Cardiac fibroblast (primary cell): ENCODE data around the gene KMT2A.

Experiments
- DNase-seq, 2 donors: peaks; one replicate each; pipeline versions ENCODE4 v3.0.0 to v3.0.0-alpha.2; 2010; ENCODE audit warnings: low read depth in 2 of 2
- H3K4me3 ChIP-seq, 2 donors: replicated peaks in 1 of 2; 1 replicate in 1 of 2; 2 replicates in 1 of 2; pipeline ENCODE4 v1.5.1; 2011; ENCODE audit warnings: low read depth in 2 of 2, low read length in 2 of 2, mild to moderate bottlenecking in 2 of 2, moderate library complexity in 1 of 2
- TF ChIP-seq, protein P1 (sequence below): IDR thresholded peaks from one replicate; pipeline ENCODE4 v1.5.1; 2011; ENCODE audit warnings: low read depth, mild to moderate bottlenecking, low read length, inconsistent platforms

The KMT2A gene

DNA sequence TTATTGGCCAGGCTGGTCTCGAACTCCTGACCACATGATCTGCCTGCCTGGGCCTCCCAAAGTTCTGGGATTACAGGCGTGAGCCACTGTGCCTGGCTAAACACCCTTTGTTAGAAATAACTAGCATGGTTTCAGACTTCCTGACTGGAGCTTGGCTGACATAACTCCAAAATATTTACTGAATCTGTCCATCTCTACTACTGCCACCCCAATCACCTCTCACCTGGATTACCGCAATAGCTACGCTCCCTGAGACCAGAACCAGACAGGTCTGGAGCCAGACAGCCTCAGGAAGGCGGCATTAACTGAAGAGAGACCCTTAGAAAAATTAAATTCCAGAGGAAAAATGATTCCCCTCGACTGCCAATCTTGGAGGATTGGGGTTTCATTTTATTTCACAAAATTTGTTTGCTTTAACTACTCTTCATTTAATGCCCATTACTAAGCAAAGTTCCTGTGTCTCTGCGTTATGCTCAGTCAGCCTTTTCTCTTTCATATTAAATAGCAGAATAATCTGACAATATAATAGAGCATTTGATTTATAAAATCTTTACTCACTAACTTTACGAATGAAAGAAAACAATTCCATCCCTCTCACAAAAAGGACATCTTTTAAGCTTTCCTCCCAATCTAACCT lies 107.8 kb downstream of the KMT2A start:
- TF ChIP-seq, protein P1, sequence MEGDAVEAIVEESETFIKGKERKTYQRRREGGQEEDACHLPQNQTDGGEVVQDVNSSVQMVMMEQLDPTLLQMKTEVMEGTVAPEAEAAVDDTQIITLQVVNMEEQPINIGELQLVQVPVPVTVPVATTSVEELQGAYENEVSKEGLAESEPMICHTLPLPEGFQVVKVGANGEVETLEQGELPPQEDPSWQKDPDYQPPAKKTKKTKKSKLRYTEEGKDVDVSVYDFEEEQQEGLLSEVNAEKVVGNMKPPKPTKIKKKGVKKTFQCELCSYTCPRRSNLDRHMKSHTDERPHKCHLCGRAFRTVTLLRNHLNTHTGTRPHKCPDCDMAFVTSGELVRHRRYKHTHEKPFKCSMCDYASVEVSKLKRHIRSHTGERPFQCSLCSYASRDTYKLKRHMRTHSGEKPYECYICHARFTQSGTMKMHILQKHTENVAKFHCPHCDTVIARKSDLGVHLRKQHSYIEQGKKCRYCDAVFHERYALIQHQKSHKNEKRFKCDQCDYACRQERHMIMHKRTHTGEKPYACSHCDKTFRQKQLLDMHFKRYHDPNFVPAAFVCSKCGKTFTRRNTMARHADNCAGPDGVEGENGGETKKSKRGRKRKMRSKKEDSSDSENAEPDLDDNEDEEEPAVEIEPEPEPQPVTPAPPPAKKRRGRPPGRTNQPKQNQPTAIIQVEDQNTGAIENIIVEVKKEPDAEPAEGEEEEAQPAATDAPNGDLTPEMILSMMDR, result no peak
- DNase-seq, result no peak
- H3K4me3 ChIP-seq, result no peak overlapping the region

DNA sequence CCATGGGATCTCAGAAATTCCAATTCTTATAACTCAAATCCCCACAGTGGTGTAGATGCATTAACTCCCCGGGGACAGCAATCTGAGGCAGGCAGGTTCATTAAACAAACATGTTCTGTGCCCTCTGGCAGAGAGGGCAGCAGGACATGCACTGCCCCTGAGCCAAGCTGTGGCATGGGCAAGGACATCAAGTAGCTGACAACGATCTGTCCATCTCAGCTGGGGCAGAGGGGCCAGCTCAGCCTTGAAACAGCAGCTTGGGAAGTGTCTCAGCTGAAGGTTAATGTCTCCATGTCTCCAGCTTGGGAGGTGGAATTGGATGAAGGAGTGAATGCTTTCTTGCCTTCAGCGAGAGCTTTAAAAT lies 108.3 kb downstream of the KMT2A start:
- no peak for DNase-seq
- TF ChIP-seq, protein P1, result no peak
- no peak overlapping the region for H3K4me3 ChIP-seq

DNA sequence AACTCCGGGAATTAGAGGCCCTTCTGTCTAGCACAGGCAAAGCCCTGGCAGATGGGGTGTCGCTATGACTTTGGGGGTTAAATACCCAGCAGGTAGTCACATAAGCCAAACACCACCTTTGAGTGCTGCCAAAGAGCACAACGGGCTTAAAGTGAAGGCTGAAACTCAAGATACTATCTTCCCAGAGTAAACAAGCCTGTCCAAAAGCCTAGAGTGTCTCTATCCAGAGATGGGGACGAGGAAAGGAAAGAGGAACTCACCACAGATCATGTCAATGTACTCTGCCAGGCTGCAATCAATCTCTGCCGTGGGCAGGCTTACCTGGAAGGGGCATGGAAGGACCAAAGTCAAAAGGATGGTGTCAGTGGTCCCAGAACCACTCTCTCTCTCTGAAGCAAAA lies 109.2 kb downstream of the KMT2A start:
- no peak for DNase-seq
- no peak overlapping the region for H3K4me3 ChIP-seq
- TF ChIP-seq, protein P1, result no peak

DNA sequence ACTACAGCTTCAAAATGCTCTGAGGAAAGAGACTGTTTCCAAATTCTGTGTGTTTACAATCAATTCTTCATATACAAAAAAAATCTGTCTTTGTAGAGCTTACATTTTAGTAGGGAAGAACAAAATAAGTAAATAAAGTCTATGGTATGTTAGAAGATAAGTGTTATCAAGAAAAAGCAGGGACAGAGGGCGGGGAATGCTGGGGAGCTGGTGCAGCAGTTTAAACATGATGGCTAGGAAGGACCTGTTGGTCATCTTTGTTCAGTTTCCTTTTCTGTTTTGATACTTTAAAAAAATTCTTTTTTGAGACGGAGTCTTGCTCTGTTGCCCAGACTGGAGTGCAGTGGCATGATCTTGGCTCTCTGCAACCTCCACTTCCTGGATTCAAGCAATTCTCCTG lies 110.8 kb downstream of the KMT2A start:
- no peak overlapping the region for H3K4me3 ChIP-seq

DNA sequence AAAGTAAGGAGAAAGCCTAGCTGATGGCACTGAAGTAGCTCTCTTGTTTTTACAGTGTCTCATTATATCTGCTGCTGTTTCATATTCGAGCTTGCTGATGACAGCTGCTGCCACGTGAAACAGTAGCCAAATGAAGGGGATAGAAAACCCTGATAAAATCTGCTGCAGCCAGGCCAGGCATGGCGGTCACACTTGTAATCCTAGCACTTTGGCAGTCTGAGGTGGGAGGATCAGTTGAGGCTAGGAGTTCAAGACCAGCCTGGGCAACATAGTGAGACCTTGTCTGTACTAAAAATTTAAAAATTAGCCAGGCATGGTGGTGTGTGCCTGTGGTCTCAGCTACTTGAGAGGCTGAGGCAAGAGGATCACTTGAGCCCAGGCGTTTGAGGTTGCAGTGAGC lies 116.0 kb downstream of the KMT2A start:
- TF ChIP-seq, protein P1, result no peak
- no peak overlapping the region for H3K4me3 ChIP-seq
- DNase-seq, result no peak

More for the DNA sequence above, 110.8 kb downstream of the KMT2A start:
- no peak for DNase-seq
- TF ChIP-seq, protein P1, result no peak

DNA sequence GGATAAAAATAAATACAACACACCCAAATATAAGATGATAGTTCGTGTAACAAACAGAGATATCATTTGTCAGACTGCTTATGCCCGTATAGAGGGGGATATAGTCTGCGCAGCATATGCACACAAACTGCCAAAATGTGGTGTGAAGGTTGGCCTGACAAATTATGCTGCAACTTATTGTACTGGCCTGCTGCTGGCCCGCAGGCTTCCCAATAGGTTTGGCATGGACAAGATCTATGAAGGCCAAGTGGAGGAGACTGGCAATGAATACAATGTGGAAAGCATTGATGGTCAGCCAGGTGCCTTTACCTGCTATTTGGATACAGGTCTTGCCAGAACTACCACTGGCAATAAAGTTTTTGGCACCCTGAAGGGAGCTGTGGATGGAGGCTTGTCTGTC lies 124.5 kb downstream of the KMT2A start:
- TF ChIP-seq, protein P1, result no peak
- no peak overlapping the region for H3K4me3 ChIP-seq
- no peak for DNase-seq

DNA sequence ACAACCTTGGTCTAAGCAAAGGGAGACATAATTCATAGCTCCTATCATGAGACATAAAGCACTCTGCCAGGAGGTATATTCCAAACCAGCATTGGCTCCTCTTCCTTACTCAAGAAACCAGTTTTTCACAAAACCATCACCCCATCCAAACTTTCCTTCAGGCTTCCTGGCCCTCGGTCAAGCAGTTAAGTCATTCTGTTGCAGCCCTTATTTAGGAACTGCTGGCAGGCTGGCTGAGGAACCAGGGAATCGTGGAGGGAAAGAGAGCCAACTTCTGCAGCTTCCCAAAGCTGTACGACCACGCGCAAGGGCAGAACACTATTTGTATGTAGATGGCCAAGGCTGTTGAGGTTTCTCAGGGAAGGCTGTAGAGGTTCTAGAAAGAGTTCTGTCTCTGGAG lies 128.8 kb downstream of the KMT2A start:
- TF ChIP-seq, protein P1, result no peak
- peak; percentile 26 to 53 for DNase-seq
- H3K4me3 ChIP-seq, result peak overlapping the region; percentile 14 to 69
